Measurements from ENCODE around the gene SIRPA. TPM values are rescaled to one million over a fixed set of nuclear protein-coding genes. Genes with fewer than 3 reads are reported as not detected.

SIRPA gene
- total and polyA plus RNA-seq, 10 of the 15 experiments (the other 5 are each of a cell fraction or from before 2014, with no cell fraction given), result 1.7 to 13.2 (median 5.0) TPM

DNA sequence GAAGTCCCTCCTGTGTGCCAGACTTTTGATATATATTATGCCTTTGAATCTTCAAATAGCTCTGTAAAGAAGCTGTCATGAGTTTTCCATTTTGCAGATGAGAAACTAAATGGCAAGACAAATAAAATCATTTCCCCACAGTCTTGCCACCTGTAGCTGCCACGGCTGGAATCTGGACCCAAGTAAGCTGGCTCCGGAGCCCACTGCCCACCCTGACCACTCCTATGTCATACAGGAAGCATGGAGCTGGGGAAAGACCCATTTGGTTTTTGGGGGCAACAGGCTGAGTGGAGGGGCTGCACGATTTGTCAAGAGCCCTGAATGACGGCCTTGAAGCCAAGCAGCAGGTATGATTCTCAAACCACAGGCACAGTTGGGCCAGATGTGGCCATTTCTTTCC lies 10.0 kb upstream of the SIRPA start (continued):
- TF ChIP-seq, protein P1, sequence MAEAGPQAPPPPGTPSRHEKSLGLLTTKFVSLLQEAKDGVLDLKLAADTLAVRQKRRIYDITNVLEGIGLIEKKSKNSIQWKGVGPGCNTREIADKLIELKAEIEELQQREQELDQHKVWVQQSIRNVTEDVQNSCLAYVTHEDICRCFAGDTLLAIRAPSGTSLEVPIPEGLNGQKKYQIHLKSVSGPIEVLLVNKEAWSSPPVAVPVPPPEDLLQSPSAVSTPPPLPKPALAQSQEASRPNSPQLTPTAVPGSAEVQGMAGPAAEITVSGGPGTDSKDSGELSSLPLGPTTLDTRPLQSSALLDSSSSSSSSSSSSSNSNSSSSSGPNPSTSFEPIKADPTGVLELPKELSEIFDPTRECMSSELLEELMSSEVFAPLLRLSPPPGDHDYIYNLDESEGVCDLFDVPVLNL (IDR thresholded peaks at IDR 0.05; ENCODE audit: low read depth, low read length), result no peak
- TF ChIP-seq TBL1XR1 (IDR thresholded peaks at IDR 0.05; ENCODE audit: low read depth, low read length) (no peak), ATF7 (IDR thresholded peaks at IDR 0.05; ENCODE audit: low read depth) (no peak), IRF4 (IDR thresholded peaks at IDR 0.05; ENCODE audit: low read depth, low read length) (no peak), ETV6 (conservative IDR thresholded peaks at IDR 0.05 in 1 of 2, IDR thresholded peaks at IDR 0.05 in 1 of 2; ENCODE audit: borderline replicate concordance in 1 of 2, low read depth in 1 of 2) (no peak), MXI1 (IDR thresholded peaks at IDR 0.05; ENCODE audit: low read depth, low read length) (no peak), YBX1 (IDR thresholded peaks at IDR 0.05) (no peak), RB1 (IDR thresholded peaks at IDR 0.05; ENCODE audit: borderline replicate concordance) (no peak)

DNA sequence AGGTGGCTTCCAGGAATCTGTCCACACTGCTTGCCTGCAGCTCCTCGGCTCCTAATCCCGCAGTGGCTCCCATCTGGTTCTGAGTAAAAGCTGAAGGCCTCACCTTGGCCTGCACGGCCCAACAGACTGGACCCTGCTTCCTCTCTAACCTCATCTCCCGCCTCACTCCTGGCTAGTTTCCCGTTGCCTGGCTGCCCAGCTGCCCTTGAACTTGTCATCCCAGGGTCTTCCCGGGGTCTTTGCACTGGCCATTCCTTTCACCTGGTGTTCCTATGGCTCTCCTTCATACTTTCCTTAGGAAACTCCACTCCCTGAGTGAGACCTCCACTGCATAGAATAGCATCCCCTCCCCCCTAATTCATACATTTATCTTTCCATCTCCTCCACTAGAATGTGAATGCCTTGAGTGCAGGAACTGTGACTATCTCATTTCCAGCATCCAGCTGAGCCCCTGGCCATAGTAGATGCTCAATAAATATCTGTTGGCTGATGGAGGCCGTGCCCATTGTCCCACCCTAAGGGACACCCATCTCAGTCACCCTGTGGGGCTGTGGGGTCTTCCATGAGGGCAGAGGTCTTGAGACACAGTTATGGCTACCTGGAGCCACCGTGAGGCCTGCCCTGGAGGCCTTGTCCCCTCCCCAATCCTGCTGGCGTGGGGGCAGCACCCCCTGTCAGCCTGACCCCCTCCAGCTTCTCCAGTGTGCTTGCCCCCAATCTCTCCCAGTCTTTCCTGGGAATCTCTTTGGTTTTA lies 9.1 kb upstream of the SIRPA start:
- Histone ChIP-seq H3K4me2 (ENCODE audit: control insufficient read depth, insufficient read depth) (no peak overlapping the region), H3K4me1 (ENCODE audit: control insufficient read depth, insufficient read depth, low read length) (peaks cover 5% of the 10 kb centered on the region; the same call in 1 of the 2 replicates), H3K79me2 (ENCODE audit: control insufficient read depth, insufficient read depth, low read length) (no peaks in the 10 kb centered on the region), H4K20me1 (ENCODE audit: control insufficient read depth, insufficient read depth) (no peaks in the 10 kb centered on the region), H3K36me3 (ENCODE audit: control insufficient read depth in 2 of 2, insufficient read depth in 2 of 2, low read length in 1 of 2) (no peaks in the 10 kb centered on the region), H3K27me3 (replicated peaks in 1 of 2; ENCODE audit: control insufficient read depth in 2 of 2, insufficient read depth in 2 of 2, low read length in 1 of 2) (no peaks in the 10 kb centered on the region), H3K9ac (ENCODE audit: control insufficient read depth, insufficient read depth, low read length) (no peak overlapping the region), H3K9me3 (replicated peaks; ENCODE audit: control insufficient read depth, insufficient read depth, low read length) (no peaks in the 10 kb centered on the region), H2AFZ (ENCODE audit: control insufficient read depth, low read depth, low read length) (no peak overlapping the region), H3K4me3 (no peak overlapping the region), H3K27ac (ENCODE audit: control insufficient read depth, insufficient read depth) (no peak overlapping the region)
- in situ Hi-C loops (cut with MboI), result no loop called here
- DNase-seq (ENCODE audit: low read depth, low spot score) (no peak), ATAC-seq (no peak), FAIRE-seq (no peak)
- WGBS (ENCODE audit: insufficient coverage, insufficient replicate concordance, low lambda C conversion rate, missing lambda C conversion rate), result 23% methylated on average over 9 of the region's 9 CpGs
- ChIA-PET RAD21 (ENCODE audit: unreplicated experiment) (no interaction called here), CTCF (no interaction called here), POLR2A (no interaction called here), SMC1A (ENCODE audit: uncharacterized antibody, unreplicated experiment) (interaction anchor here (1.2 kb wide), 1 partner anchor 21 kb away, joined by 4 read pairs; no protein-coding TSS in a partner anchor)
- no TSS peak for BruUV-seq (replicated peaks)
- intact Hi-C loops (cut with micrococcal nuclease; ENCODE audit: unreplicated experiment), result no loop called here
- TF ChIP-seq MTA3 (IDR thresholded peaks at IDR 0.05; ENCODE audit: borderline replicate concordance, low read length) (no peak), ESRRA (IDR thresholded peaks at IDR 0.05; ENCODE audit: low read length) (no peak), HDAC2 (IDR thresholded peaks at IDR 0.05) (no peak), LARP7 (IDR thresholded peaks at IDR 0.05) (no peak), BRCA1 (IDR thresholded peaks at IDR 0.05; ENCODE audit: low read depth, low read length) (no peak), RBBP5 (conservative IDR thresholded peaks at IDR 0.05) (no peak), POLR2AphosphoS5 (IDR thresholded peaks at IDR 0.05; ENCODE audit: low read length) (no peak), WRNIP1 (IDR thresholded peaks at IDR 0.05; ENCODE audit: borderline replicate concordance, low read depth, low read length) (no peak), BCL11A (IDR thresholded peaks at IDR 0.05; ENCODE audit: low read depth, low read length) (no peak), SUPT20H (IDR thresholded peaks at IDR 0.05; ENCODE audit: borderline replicate concordance, control insufficient read depth, low read depth, low read length) (no peak), CREB1 (IDR thresholded peaks at IDR 0.05; ENCODE audit: low read depth) (no peak), NR2C2 (IDR thresholded peaks at IDR 0.05; ENCODE audit: borderline replicate concordance, control insufficient read depth, insufficient read length, low read depth) (no peak)
- TF ChIP-seq, protein P2, sequence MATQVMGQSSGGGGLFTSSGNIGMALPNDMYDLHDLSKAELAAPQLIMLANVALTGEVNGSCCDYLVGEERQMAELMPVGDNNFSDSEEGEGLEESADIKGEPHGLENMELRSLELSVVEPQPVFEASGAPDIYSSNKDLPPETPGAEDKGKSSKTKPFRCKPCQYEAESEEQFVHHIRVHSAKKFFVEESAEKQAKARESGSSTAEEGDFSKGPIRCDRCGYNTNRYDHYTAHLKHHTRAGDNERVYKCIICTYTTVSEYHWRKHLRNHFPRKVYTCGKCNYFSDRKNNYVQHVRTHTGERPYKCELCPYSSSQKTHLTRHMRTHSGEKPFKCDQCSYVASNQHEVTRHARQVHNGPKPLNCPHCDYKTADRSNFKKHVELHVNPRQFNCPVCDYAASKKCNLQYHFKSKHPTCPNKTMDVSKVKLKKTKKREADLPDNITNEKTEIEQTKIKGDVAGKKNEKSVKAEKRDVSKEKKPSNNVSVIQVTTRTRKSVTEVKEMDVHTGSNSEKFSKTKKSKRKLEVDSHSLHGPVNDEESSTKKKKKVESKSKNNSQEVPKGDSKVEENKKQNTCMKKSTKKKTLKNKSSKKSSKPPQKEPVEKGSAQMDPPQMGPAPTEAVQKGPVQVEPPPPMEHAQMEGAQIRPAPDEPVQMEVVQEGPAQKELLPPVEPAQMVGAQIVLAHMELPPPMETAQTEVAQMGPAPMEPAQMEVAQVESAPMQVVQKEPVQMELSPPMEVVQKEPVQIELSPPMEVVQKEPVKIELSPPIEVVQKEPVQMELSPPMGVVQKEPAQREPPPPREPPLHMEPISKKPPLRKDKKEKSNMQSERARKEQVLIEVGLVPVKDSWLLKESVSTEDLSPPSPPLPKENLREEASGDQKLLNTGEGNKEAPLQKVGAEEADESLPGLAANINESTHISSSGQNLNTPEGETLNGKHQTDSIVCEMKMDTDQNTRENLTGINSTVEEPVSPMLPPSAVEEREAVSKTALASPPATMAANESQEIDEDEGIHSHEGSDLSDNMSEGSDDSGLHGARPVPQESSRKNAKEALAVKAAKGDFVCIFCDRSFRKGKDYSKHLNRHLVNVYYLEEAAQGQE (IDR thresholded peaks at IDR 0.05; ENCODE audit: low read depth, low read length), result no peak

All from GM12878 (cell line).